ENCODE data around the gene LYPD8. TPM values are rescaled to one million over a fixed set of nuclear protein-coding genes. Genes with fewer than 3 reads are reported as not detected.

LYPD8 gene
- total RNA-seq, 4 donors from 2014 or later: not detected

DNA sequence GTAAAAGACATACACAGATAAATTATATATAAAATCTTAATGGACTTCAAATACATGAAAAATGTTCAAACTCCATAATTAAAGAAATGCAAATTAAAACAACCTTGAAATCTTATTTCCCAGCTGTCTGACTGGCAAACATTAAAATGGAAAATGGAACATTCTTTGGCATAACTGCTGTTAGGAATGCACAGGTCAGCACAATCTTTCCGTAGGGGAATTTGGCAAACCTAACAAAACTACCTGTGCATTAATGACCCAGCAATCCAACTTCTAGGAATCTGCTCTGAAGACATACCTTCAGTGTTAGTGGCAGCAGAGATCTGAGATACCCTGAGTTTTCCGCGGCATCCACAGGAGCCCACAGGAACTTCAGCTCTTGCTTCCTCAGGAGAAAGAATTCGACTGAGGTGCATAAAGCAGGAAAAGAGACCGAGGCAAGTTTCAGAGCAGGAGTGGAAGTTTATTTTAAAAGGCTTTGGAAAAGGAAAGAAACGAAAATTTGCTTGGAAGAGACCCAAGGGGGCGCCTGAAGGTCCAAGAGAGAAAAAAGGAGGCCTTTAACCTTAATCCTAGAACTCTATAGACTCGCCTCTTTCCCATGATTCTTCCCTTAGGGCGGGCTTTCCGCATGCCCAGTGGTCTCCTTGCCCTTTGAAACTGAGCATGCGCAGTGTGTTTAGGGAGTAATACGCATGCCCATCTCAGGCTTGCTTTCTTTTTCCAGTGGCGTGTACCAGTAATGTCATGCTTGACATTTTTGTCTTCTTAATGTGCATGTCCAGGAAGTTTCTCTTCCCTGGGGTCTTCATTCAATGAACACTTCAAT lies 24.8 kb downstream of the LYPD8 start:
- TF ChIP-seq, protein P1, sequence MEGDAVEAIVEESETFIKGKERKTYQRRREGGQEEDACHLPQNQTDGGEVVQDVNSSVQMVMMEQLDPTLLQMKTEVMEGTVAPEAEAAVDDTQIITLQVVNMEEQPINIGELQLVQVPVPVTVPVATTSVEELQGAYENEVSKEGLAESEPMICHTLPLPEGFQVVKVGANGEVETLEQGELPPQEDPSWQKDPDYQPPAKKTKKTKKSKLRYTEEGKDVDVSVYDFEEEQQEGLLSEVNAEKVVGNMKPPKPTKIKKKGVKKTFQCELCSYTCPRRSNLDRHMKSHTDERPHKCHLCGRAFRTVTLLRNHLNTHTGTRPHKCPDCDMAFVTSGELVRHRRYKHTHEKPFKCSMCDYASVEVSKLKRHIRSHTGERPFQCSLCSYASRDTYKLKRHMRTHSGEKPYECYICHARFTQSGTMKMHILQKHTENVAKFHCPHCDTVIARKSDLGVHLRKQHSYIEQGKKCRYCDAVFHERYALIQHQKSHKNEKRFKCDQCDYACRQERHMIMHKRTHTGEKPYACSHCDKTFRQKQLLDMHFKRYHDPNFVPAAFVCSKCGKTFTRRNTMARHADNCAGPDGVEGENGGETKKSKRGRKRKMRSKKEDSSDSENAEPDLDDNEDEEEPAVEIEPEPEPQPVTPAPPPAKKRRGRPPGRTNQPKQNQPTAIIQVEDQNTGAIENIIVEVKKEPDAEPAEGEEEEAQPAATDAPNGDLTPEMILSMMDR (IDR thresholded peaks at IDR 0.05; ENCODE audit: low read depth): no peak

DNA sequence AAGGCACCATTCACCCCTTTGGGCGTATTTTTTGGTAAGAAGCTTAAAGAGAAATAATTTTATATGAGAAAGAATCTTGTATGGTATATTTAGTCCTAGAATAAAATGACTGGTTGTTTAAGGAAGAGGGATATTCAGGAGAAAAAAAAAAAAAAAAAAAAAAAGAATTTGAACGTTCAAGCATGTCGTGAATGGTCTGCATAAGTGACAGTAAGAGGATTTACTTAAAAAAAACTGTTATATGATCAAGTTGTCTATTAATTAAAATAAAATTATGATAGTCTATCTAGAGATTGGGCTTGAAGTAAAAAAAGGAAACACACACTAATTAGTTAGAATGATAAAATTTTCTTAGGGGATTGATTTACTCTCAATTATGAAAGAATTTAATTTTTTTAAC lies 41.3 kb downstream of the LYPD8 start:
- TF ChIP-seq, protein P1 (IDR thresholded peaks at IDR 0.05; ENCODE audit: low read depth): no peak

- TF ChIP-seq, protein P1 (IDR thresholded peaks at IDR 0.05; ENCODE audit: low read depth): no peak
Measured at GRCh38 chr1:248710305-248710900, 45.2 kb downstream of the LYPD8 start.

DNA sequence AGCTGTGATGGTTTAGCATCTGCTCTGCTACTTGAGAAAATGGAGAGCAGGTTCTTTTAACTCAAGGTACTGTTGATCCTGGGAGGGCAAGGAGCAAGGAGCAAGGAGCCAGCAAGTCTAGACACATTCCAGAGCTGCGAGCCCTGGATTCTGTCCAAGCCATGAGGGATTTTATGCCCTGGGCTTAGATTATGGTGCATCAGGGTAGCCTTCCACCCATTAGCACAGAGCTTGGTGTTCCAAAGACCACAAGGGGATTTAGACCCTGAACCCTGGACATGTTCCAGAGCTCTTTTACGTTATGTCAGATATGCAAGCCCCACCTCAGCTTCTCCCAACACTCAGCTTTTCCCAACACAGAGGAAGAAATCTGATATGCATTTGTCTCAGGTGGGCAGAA lies 51.0 kb downstream of the LYPD8 start:
- TF ChIP-seq, protein P1 (IDR thresholded peaks at IDR 0.05; ENCODE audit: low read depth): no peak

GRCh38 chr1:248703674-248704073 lies 51.9 kb downstream of the LYPD8 start:
- TF ChIP-seq, protein P1 (IDR thresholded peaks at IDR 0.05; ENCODE audit: low read depth): no peak

GRCh38 chr1:248702714-248703113 lies 52.8 kb downstream of the LYPD8 start, which contains the start of gene OR14I1:
Gene OR14I1 (minus strand): TSS chr1:248702766.
- TF ChIP-seq, protein P1 (IDR thresholded peaks at IDR 0.05; ENCODE audit: low read depth): no peak

DNA sequence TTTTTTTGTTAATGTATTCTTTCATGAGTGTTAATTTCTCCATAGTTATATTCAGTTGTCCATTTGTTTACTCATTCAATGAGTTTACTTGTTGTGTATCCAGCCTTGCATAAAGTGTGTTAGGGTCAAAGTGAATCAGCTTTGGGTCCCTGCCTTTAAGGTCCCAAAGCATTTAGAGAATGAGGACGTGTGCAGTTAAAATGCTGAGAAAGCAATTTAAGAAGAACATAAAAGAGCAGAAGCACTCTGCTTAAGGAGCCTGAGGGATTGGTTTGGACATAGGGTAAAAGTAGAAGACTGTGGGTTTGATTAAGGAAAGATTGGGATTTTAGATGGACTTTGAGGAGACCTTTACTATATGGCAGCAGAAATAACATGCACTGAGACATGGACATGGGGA lies 56.5 kb downstream of the LYPD8 start:
- TF ChIP-seq, protein P1 (IDR thresholded peaks at IDR 0.05; ENCODE audit: low read depth): no peak
